Measurements from ENCODE around the gene U2AF2. TPM values are rescaled to one million over a fixed set of nuclear protein-coding genes. Genes with fewer than 3 reads are reported as not detected.

Gene U2AF2
- total RNA-seq, 1 experiment from 2014 or later: 321 TPM

DNA sequence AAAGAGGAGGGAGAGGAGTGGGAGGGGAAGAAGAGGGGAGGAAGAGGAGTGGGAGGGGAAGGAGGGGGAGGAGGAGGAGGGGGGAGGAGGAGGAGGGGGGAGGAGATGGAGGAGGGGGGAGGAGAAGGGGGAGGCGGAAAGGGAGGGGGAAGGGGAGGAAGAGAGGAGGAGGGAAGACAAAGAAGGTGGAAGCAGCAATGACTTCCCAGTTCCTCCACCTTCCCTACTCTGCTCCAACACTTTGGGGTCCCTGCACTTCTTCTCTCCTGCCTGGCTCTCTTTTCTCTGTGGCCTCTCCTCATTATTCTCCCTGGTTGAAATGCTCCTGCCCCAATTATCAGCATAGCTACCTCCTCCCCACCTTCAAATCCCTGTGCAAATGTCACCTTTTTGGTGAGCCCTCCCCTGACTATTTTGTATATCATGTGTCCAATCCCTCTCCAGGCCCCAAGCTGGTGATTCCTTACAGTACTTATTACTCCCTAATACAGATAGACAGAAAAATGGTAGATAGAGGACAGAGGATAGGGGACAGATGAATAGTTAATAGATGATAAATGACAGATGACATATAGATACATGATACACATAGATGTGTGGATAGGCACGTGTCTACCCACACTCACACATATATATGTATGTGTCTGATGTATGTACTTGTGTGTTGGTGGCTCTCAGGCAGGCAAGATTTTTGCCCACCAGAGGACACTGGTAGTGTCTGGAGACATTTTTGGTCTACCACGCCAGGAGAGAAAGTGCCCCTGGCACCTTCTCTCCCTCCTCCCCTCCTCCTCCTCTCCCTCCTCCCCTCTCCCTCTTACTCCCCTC lies 58.2 kb downstream of the U2AF2 start:
- Histone ChIP-seq H3K4ac (ENCODE audit: low read depth, low read length) (no peak overlapping the region), H3K4me1 (ENCODE audit: insufficient read depth, low read length) (no peaks in the 10 kb centered on the region), H3K18ac (ENCODE audit: insufficient read length, low read depth, low read length) (no peak overlapping the region), H3K27ac (ENCODE audit: insufficient read length, low read depth, low read length) (no peak overlapping the region), H3K56ac (ENCODE audit: insufficient read length, low read depth, low read length) (no peak overlapping the region), H3K14ac (ENCODE audit: insufficient read depth, low read length) (no peak overlapping the region), H2BK15ac (ENCODE audit: low read depth, low read length) (no peak overlapping the region), H3K23me2 (ENCODE audit: insufficient read length, low read depth, low read length, poor library complexity, severe bottlenecking) (no peaks in the 10 kb centered on the region), H3K27me3 (ENCODE audit: insufficient read depth, low read length) (no peaks in the 10 kb centered on the region), H3K9me3 (ENCODE audit: control insufficient read depth, low read depth, low read length) (peaks cover 61% of the 10 kb centered on the region), H2BK20ac (ENCODE audit: low read depth, low read length, poor library complexity, severe bottlenecking) (no peak overlapping the region), H4K8ac (replicated peaks; ENCODE audit: insufficient read length, low read depth, low read length) (no peak overlapping the region), H2BK12ac (ENCODE audit: insufficient read length, low read depth, low read length) (no peak overlapping the region), H3K23ac (ENCODE audit: insufficient read length, low read depth, low read length) (no peak overlapping the region), H4K91ac (ENCODE audit: insufficient read length, low read depth, low read length) (no peak overlapping the region), H3T11ph (ENCODE audit: low read length) (no peak overlapping the region), H4K5ac (ENCODE audit: insufficient read length, low read depth, low read length) (no peak overlapping the region), H3K4me2 (ENCODE audit: insufficient read depth, insufficient read length, low read length) (no peak overlapping the region), H2BK120ac (ENCODE audit: low read depth, low read length, poor library complexity, severe bottlenecking) (no peak overlapping the region), H4K20me1 (ENCODE audit: control insufficient read depth, insufficient read depth, insufficient read length) (no peaks in the 10 kb centered on the region), H3K79me1 (ENCODE audit: insufficient read depth, low read depth, low read length, poor library complexity, severe bottlenecking) (no peaks in the 10 kb centered on the region), H2AFZ (ENCODE audit: low read length) (no peak overlapping the region), H3K79me2 (ENCODE audit: insufficient read depth, low read length) (no peaks in the 10 kb centered on the region), H2AK5ac (ENCODE audit: insufficient read length, low read length) (no peak overlapping the region), H3K9ac (ENCODE audit: extremely low read depth, insufficient read length, low read length) (no peak overlapping the region), H2BK5ac (ENCODE audit: insufficient read length, low read length) (no peak overlapping the region)
- Mint-ChIP-seq H3K27ac (no peak overlapping the region), H3K9me3 (peaks cover 85 to 94% of the 10 kb centered on the region in 2 experiments), H3K4me3 (no peak overlapping the region; a peak in 1 of 5 replicates), H3K4me1 (no peaks in the 10 kb centered on the region), H3K36me3 (ENCODE audit: insufficient read depth in 1 of 3, low read depth in 3 of 3) (peaks cover 10 to 31% (median 18%) of the 10 kb centered on the region in 3 experiments), H3K27me3 (ENCODE audit: low read depth) (peaks cover 19% of the 10 kb centered on the region)
- whole genome bisulfite sequencing (ENCODE audit: extremely low coverage, insufficient read length, low lambda C conversion rate): no CpG with 5 or more reads among the region's 3 CpGs
- TF ChIP-seq, protein P1, sequence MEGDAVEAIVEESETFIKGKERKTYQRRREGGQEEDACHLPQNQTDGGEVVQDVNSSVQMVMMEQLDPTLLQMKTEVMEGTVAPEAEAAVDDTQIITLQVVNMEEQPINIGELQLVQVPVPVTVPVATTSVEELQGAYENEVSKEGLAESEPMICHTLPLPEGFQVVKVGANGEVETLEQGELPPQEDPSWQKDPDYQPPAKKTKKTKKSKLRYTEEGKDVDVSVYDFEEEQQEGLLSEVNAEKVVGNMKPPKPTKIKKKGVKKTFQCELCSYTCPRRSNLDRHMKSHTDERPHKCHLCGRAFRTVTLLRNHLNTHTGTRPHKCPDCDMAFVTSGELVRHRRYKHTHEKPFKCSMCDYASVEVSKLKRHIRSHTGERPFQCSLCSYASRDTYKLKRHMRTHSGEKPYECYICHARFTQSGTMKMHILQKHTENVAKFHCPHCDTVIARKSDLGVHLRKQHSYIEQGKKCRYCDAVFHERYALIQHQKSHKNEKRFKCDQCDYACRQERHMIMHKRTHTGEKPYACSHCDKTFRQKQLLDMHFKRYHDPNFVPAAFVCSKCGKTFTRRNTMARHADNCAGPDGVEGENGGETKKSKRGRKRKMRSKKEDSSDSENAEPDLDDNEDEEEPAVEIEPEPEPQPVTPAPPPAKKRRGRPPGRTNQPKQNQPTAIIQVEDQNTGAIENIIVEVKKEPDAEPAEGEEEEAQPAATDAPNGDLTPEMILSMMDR (conservative IDR thresholded peaks at IDR 0.05): no peak
- DNase-seq: no peak
